Measurements from ENCODE around the gene KDELR3. TPM values are rescaled to one million over a fixed set of nuclear protein-coding genes. Genes with fewer than 3 reads are reported as not detected.
A peak's percentile ranks its signal among the peaks of the same experiment; 100 is the strongest.

Gene KDELR3
- total RNA-seq, 6 donors from 2014 or later: 7.3 to 14.2 (median 9.7) TPM

DNA sequence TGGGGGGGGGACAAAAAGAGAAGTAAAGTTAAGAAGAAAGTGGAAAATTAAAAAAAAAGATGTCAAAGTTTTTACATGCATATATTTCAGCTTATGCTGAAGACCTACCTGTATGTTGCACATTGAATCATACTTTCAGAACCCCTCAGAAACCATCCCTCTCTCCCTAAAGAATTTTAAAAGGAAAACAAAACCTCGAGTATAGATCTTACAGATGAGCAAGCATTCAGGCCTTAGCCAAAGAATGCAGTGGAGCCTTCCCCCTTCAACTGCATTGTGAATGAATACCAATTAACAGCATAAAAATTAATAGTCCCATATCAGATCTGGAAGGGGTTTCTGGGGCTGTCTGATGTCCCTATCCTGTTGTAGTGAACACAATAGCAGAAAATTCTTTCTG, 16.3 kb downstream of the KDELR3 start:
- ATAC-seq (ENCODE audit: low FRiP score in 2 of 2) (no peak), DNase-seq (no peak)
- Histone ChIP-seq H3K9me3 (no peaks in the 10 kb centered on the region), H3K27me3 (no peaks in the 10 kb centered on the region), H3K27ac (no peak overlapping the region), H3K36me3 (peaks cover 65 to 99% (median 78%) of the 10 kb centered on the region in 4 donors), H3K4me1 (peaks cover 0 to 13% (median 3%) of the 10 kb centered on the region in 4 donors), H3K4me3 (no peak overlapping the region)
- WGBS, 2 donors: 81 to 83% methylated on average over 1 of the region's 1 CpG
- TF ChIP-seq, protein P1, sequence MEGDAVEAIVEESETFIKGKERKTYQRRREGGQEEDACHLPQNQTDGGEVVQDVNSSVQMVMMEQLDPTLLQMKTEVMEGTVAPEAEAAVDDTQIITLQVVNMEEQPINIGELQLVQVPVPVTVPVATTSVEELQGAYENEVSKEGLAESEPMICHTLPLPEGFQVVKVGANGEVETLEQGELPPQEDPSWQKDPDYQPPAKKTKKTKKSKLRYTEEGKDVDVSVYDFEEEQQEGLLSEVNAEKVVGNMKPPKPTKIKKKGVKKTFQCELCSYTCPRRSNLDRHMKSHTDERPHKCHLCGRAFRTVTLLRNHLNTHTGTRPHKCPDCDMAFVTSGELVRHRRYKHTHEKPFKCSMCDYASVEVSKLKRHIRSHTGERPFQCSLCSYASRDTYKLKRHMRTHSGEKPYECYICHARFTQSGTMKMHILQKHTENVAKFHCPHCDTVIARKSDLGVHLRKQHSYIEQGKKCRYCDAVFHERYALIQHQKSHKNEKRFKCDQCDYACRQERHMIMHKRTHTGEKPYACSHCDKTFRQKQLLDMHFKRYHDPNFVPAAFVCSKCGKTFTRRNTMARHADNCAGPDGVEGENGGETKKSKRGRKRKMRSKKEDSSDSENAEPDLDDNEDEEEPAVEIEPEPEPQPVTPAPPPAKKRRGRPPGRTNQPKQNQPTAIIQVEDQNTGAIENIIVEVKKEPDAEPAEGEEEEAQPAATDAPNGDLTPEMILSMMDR (IDR thresholded peaks at IDR 0.05): no peak
- TF ChIP-seq POLR2A (IDR thresholded peaks at IDR 0.05) (no peak), EP300 (IDR thresholded peaks at IDR 0.05) (no peak), POLR2AphosphoS5 (IDR thresholded peaks at IDR 0.05) (no peak)

DNA sequence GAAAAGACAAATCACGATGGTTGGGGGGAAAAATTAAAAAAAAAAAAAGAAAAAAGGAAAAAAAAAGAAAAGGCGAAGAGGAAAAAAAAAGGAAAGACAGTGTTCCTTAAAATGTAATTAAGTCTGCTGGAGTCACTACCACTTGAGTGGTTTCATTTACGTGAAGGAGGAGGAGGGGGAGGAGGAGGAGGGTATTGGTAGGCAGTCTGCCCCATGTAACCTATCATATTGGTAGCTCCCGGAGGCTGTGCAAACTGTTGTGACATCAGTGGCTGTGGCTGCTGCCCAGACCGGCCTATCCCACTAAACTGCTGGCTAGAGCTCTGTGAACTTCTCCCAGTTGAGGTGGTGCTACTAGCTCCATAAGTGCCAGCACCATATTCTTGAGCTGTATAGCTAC, 17.9 kb downstream of the KDELR3 start:
- TF ChIP-seq POLR2AphosphoS5 (IDR thresholded peaks at IDR 0.05) (no peak), EP300 (IDR thresholded peaks at IDR 0.05) (no peak), POLR2A (IDR thresholded peaks at IDR 0.05) (no peak)
- TF ChIP-seq, protein P1 (IDR thresholded peaks at IDR 0.05): no peak
- H3K4me3 ChIP-seq: no peak overlapping the region
- DNase-seq (peak in 1 of 2 donors; percentile 78), ATAC-seq (ENCODE audit: low FRiP score in 2 of 2) (peak; percentile 42 to 60)
- peaks cover 5 to 22% (median 7%) of the 10 kb centered on the region in 4 donors for H3K4me1 ChIP-seq
- no peaks in the 10 kb centered on the region for H3K9me3 ChIP-seq
- peaks cover 78 to 100% (median 91%) of the 10 kb centered on the region in 4 donors for H3K36me3 ChIP-seq
- 42 to 65% methylated on average over 4 to 5 of the region's 5 CpGs for WGBS, 2 donors
- peak overlapping the region in 1 of 4 donors; percentile 30 for H3K27ac ChIP-seq
- H3K27me3 ChIP-seq: no peaks in the 10 kb centered on the region

DNA sequence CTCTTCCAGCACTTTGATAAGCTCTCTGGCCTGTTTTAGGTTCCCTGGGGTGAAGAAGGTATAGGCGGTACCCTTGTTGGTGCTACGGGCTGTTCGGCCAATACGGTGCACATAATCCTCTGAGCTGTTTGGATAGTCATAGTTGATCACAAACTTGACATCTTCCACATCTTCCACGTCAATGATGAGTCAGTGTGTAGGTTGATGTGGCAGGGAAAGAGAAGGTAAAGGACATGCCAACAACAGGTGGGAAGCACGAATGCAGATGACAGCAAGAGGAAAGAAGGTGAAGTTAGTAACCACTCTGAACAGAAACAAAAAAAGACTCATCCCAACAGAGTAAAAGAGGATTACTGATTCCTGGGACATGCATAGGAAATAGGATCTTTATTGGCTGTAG, 20.1 kb downstream of the KDELR3 start:
- Histone ChIP-seq H3K4me3 (no peak overlapping the region), H3K4me1 (peaks cover 14 to 40% (median 19%) of the 10 kb centered on the region in 4 donors), H3K27me3 (no peaks in the 10 kb centered on the region), H3K9me3 (no peaks in the 10 kb centered on the region), H3K27ac (no peak overlapping the region), H3K36me3 (peaks cover 92 to 100% (median 97%) of the 10 kb centered on the region in 4 donors)
- ATAC-seq (ENCODE audit: low FRiP score in 2 of 2) (no peak), DNase-seq (no peak)
- no peak for TF ChIP-seq EP300 (IDR thresholded peaks at IDR 0.05)
- 90 to 93% methylated on average over 6 of the region's 6 CpGs for WGBS, 2 donors

DNA sequence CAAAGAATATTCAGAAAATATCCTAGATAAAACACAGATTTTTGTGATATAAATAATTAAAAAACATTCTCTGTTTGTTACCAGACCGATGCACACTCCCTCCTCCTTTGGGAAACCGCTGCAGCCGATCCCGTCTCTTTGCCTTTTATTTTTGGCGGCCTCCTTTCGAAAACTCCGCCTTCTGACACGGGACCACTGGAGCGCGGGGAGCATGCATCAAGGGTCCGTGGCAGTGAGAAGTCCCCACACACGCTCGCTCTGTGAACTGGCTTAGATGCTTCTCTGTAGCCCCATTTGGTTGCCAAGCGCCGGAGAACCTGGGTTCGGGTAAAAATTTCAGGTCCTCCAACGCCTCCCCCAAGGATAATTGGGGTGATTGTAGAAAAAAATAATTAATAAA, 21.2 kb downstream of the KDELR3 start:
- Histone ChIP-seq H3K36me3 (peaks cover 93 to 100% (median 98%) of the 10 kb centered on the region in 4 donors), H3K27ac (no peak overlapping the region), H3K27me3 (no peaks in the 10 kb centered on the region), H3K9me3 (no peaks in the 10 kb centered on the region), H3K4me1 (peaks cover 14 to 44% (median 21%) of the 10 kb centered on the region in 4 donors), H3K4me3 (no peak overlapping the region)
- no peak for DNase-seq
- 97 to 98% methylated on average over 17 of the region's 17 CpGs for WGBS, 2 donors
- TF ChIP-seq, protein P1 (IDR thresholded peaks at IDR 0.05): no peak
- TF ChIP-seq POLR2AphosphoS5 (IDR thresholded peaks at IDR 0.05): no peak
- TF ChIP-seq EP300 (IDR thresholded peaks at IDR 0.05): no peak
- no peak for ATAC-seq (ENCODE audit: low FRiP score in 2 of 2)

DNA sequence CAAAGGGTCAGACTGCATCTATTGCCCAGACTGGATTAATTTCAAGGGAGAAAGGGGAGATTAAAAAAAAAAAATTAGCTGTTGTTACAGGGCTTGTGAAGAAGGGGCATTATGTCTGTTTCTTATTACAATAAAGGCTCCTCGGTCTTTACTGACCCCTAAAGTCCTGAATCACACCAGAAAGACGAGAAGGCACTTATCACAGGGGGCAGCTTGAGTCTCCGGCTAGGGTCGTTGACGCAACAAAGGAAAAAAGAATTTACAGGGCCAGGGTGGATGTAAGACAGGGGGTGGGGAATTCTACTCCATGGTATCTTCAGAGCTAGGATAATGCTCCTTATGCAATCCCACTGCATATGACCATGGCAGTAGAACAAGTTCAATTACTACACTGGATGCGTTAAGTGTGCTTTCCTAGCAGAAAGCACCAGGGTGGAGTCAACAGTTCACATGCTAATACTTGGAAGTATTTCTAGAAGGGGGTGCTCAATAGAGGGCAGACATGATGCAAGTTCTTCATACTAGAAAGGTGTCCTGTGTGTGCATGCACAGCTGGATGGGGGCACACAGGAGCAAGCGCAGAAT, 21.8 kb downstream of the KDELR3 start:
- DNase-seq (no peak), ATAC-seq (ENCODE audit: low FRiP score in 2 of 2) (no peak)
- no peaks in the 10 kb centered on the region for H3K9me3 ChIP-seq
- TF ChIP-seq POLR2A (IDR thresholded peaks at IDR 0.05): peak in 1 of 4 donors; percentile 12
- TF ChIP-seq POLR2AphosphoS5 (IDR thresholded peaks at IDR 0.05): no peak
- peak overlapping the region in 2 of 4 donors; percentile 64 to 77 for H3K27ac ChIP-seq
- H3K4me1 ChIP-seq: peaks cover 14 to 44% (median 21%) of the 10 kb centered on the region in 4 donors
- no peaks in the 10 kb centered on the region for H3K27me3 ChIP-seq
- 85 to 87% methylated on average over 7 of the region's 7 CpGs for WGBS, 2 donors
- no peak overlapping the region for H3K4me3 ChIP-seq
- peaks cover 93 to 100% (median 98%) of the 10 kb centered on the region in 4 donors for H3K36me3 ChIP-seq

DNA sequence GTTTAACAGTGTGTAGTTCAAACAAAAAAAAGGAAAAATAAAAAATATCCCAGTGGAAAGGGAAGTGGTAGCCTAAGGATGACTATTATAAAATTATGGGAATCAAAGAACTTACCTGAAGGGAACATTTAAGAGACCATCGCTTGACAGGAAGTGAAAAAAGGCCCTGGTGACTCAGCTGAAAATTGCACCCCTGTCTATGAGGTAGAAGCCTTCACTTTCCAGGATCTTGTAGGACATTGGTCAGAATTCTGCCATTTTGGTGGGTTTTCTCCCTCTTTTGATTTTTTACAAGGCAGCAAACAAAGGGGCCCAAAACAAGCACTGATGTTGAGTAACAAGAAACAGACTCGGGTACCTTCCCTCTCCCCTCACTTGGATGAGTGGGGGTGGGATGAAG, 22.6 kb downstream of the KDELR3 start:
- peaks cover 90 to 100% (median 98%) of the 10 kb centered on the region in 4 donors for H3K36me3 ChIP-seq
- H3K27ac ChIP-seq: peak overlapping the region; percentile 9 to 77 (median 59)
- TF ChIP-seq EP300 (IDR thresholded peaks at IDR 0.05): no peak
- TF ChIP-seq, protein P1 (IDR thresholded peaks at IDR 0.05): no peak
- TF ChIP-seq POLR2AphosphoS5 (IDR thresholded peaks at IDR 0.05): no peak
- no peak for TF ChIP-seq POLR2A (IDR thresholded peaks at IDR 0.05)
- no peaks in the 10 kb centered on the region for H3K27me3 ChIP-seq
- no peak overlapping the region for H3K4me3 ChIP-seq
- H3K4me1 ChIP-seq: peaks cover 13 to 47% (median 21%) of the 10 kb centered on the region in 4 donors
- H3K9me3 ChIP-seq: no peaks in the 10 kb centered on the region
- WGBS, 2 donors: 49 to 61% methylated on average over 2 of the region's 2 CpGs
- DNase-seq (no peak), ATAC-seq (ENCODE audit: low FRiP score in 2 of 2) (no peak)

Data from upper lobe of left lung (tissue), 6 donors.